GM19099 (cell line): ENCODE results near the gene EDEM3.

ENCODE experiments used
- POLR2A ChIP-seq: IDR thresholded peaks from 3 replicates; pipeline ENCODE4 v1.6.1; 2011; ENCODE audit warnings: low read depth; ENCODE audit not compliant: insufficient read length; ENCODE audit errors: extremely low read depth

Gene EDEM3

GRCh38 chr1:184701816-184702215, 52.8 kb downstream of the EDEM3 start:
- TF ChIP-seq POLR2A = no peak

GRCh38 chr1:184698969-184699368, 55.7 kb downstream of the EDEM3 start:
- no peak for TF ChIP-seq POLR2A

- TF ChIP-seq POLR2A = no peak
Measured at GRCh38 chr1:184698016-184698415, 56.6 kb downstream of the EDEM3 start.

GRCh38 chr1:184696403-184696802, 58.3 kb downstream of the EDEM3 start:
- no peak for TF ChIP-seq POLR2A

- no peak for TF ChIP-seq POLR2A
Measured at GRCh38 chr1:184695023-184695422, 59.6 kb downstream of the EDEM3 start.

GRCh38 chr1:184693011-184693410, 61.6 kb downstream of the EDEM3 start:
- no peak for TF ChIP-seq POLR2A

- TF ChIP-seq POLR2A = no peak
Measured at GRCh38 chr1:184691719-184692324, 62.8 kb downstream of the EDEM3 start.

GRCh38 chr1:184686540-184686939, 68.1 kb downstream of the EDEM3 start:
- no peak for TF ChIP-seq POLR2A

- no peak for TF ChIP-seq POLR2A
Measured at GRCh38 chr1:184685116-184685515, 69.5 kb downstream of the EDEM3 start.

- no peak for TF ChIP-seq POLR2A
Measured at GRCh38 chr1:184684285-184685074, 70.2 kb downstream of the EDEM3 start.

GRCh38 chr1:184682956-184683355, 71.7 kb downstream of the EDEM3 start:
- TF ChIP-seq POLR2A = no peak

- no peak for TF ChIP-seq POLR2A
Measured at GRCh38 chr1:184677344-184677743, 77.3 kb downstream of the EDEM3 start.

- no peak for TF ChIP-seq POLR2A
Measured at GRCh38 chr1:184673305-184673704, 81.4 kb downstream of the EDEM3 start.

- no peak for TF ChIP-seq POLR2A
Measured at GRCh38 chr1:184672013-184672726, 82.5 kb downstream of the EDEM3 start.

- TF ChIP-seq POLR2A = no peak
Measured at GRCh38 chr1:184669391-184669790, 85.3 kb downstream of the EDEM3 start.

GRCh38 chr1:184665360-184665759, 89.3 kb downstream of the EDEM3 start:
- TF ChIP-seq POLR2A = no peak
